ENCODE results near the gene NDUFS1.

- TF ChIP-seq CTCF (conservative IDR thresholded peaks at IDR 0.05) (no peak), ZFX (IDR thresholded peaks at IDR 0.05) (no peak)
These were observed 31.4 kb upstream of the NDUFS1 start for GRCh38 chr2:206190689-206191088.

Data from C4-2B (cell line).